ENCODE measurements around the gene TET2.

The TET2 gene

DNA sequence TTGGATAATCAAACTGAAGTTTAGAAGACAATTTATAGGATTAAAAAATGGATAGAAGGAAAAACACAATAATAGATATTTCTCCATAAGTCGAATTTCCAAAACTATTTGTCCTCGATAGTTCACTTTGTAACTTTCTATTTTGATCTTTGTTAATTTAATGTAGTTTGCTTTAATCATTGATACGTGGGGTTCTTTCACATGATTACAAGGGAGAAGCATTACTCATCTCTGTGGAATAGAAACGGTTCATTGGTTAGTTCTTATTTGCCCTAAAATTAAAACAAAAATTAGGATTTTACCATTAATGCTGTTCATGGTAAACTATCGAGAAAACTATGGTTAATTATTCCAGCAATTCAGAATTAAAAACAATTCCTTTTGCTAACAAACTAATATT, 2.1 kb downstream of the TET2 start:
- TF ChIP-seq POLR2A (IDR thresholded peaks at IDR 0.05; ENCODE audit: low read length) (no peak), GATA1 (IDR thresholded peaks at IDR 0.05; ENCODE audit: low read depth, low read length) (no peak)
- peak in 1 of 2 experiments; percentile 47 for DNase-seq

DNA sequence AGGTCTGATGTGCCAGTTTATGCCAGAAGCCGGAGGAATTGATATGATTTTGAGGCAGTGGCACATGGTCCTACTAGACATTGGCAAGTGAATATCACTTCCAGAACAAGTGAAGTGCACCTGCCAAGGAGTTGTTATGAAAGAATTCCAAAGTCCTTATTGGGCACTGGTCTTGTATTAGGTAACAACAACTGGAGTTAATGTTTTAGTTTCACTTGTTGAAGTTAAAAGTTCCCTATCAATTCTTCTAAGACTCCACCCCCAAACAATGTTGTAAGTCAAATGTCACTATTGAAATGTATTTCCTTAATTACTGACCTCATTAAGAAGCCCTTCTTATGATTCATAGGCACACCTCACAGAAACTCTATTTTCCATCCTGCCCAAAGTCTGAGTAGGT, 3.1 kb downstream of the TET2 start:
- TF ChIP-seq GATA1 (IDR thresholded peaks at IDR 0.05; ENCODE audit: low read depth, low read length), result no peak
- DNase-seq, result peak; percentile 6 to 47

DNA sequence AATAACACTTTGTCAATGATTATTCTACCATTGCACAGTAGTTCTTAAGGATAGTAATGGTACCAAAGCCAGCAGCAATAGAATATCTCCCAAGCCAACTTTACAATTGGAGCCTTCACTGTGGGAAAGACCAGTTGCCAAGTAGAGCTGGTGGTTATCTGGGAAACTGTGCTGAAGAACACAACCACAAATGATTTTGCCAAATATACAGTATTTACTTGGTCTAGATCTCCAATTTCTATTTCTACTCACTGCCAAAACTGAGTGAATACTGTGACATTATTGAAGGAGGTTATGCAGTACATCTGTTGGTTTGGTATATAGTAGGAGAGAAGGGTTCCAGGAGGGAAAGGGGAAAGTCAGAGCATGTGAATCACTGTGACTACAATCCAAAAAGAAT, 3.8 kb downstream of the TET2 start:
- no peak for TF ChIP-seq POLR2A (IDR thresholded peaks at IDR 0.05; ENCODE audit: low read length)
- no peak for TF ChIP-seq GATA1 (IDR thresholded peaks at IDR 0.05; ENCODE audit: low read depth, low read length)
- no peak for DNase-seq

DNA sequence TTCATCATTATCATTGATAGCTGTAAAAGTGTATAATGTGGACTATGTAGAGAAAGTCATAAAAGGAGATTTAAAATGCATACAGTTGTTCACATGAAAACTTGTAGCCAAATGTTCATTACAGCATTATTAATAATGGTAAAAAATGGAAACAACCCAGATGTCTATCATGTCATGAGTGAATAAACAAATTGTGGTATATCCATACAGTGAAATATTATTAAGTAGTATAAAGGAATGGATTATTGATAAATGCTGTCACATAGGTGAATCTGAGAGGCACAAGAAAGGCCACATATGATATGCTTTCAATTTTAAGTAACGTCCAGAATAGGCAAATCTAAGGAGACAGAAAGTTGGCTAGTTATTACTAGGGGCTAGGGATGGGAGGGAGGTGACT, 7.1 kb downstream of the TET2 start:
- TF ChIP-seq POLR2A (IDR thresholded peaks at IDR 0.05; ENCODE audit: low read length) (no peak), GATA1 (IDR thresholded peaks at IDR 0.05; ENCODE audit: low read depth, low read length) (no peak)

DNA sequence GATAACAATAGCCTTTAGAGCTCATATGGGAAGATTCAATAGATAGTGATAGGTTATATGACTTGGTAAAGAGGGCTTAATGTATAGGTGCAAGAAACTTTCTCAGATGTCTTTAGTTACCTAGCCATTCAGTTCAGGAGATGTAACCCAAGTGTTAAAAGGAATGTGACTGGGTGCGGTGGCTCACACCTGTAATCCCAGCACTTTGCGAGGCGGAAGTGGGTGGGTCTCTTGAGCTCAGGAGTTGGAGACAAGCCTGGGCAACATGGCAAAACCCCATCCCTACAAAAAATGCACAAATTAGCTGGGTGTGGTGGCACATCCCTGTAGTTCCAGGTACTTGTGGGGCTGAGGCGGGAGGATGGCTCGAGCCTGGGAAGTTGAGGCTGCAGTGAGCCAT, 7.9 kb downstream of the TET2 start:
- TF ChIP-seq POLR2A (IDR thresholded peaks at IDR 0.05; ENCODE audit: low read length), result no peak
- DNase-seq, result no peak

More for the DNA sequence above, 7.1 kb downstream of the TET2 start:
- no peak for DNase-seq

DNA sequence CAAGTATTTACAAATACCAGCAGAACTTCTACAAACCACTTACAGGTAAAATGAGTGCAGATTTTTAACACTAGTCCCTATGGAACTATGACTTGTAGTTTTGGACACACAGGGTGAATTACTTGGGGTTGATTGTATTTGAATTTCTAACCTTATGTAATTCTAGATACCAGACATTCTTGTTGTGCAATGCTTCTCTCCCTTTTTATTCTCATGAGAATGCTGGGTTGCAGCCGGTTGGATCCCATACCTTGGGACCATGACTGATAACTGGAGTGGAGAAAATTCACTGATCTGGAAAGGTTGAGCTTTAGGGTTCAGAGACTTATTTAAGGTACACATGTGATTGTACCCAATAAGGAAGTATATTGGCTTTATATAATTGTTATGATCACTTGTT, 8.8 kb downstream of the TET2 start:
- no peak for DNase-seq
- TF ChIP-seq POLR2A (IDR thresholded peaks at IDR 0.05; ENCODE audit: low read length) (no peak), GATA1 (IDR thresholded peaks at IDR 0.05; ENCODE audit: low read depth, low read length) (no peak)

DNA sequence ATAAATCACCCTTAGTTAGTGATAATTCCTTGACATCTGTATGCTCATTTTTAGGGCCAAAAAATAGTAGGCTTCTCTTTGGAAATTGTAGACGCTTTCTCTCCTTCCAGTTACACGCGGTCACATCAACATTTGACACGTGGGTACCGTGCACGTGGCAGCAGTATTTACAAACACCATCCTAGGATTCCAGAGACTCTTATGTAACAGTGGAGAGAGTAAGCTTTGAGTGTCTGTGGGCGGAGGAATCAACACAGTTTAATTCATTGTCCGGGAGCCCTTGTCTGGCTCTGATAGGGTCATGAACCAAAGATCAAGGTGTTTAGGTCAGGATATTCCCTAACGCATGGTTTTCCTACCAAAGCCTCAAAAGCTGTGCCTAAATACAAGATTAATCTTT, 12.2 kb downstream of the TET2 start:
- DNase-seq, result no peak
- TF ChIP-seq POLR2A (IDR thresholded peaks at IDR 0.05; ENCODE audit: low read length) (no peak), GATA1 (IDR thresholded peaks at IDR 0.05; ENCODE audit: low read depth, low read length) (no peak)

DNA sequence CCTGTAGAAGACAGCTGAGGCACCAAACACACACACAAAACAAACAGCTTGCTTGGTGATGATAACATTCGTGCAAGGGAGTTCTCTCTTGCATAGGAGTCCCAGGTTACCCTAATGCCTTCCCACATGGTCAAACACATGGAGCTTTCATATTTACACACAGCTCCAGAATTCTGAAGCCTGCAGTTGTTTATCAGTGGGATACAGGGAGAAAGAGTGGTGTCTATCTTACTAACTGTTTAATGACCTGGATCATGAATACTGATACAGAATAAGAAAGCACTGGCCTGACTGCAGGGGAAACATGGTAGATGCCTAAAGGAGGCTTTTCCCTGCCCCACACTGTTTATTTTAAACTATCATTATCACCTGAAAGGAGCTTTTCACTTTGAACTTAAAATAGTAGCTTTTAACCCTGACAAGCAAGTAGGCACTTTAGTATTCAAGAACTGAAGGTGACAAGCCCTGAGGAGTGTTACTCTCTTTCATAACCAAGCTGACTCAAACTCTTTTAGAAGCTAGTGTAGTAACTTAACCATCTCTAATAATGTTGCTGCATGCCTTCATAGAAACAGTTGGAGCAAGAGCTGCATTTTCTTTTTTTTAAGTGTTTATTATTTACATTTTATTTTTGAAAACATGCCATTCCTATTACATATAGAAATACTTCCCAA, 15.6 kb downstream of the TET2 start:
- TF ChIP-seq POLR2A (IDR thresholded peaks at IDR 0.05; ENCODE audit: low read length) (no peak), GATA1 (IDR thresholded peaks at IDR 0.05; ENCODE audit: low read depth, low read length) (no peak)
- peak; percentile 18 to 48 for DNase-seq

DNA sequence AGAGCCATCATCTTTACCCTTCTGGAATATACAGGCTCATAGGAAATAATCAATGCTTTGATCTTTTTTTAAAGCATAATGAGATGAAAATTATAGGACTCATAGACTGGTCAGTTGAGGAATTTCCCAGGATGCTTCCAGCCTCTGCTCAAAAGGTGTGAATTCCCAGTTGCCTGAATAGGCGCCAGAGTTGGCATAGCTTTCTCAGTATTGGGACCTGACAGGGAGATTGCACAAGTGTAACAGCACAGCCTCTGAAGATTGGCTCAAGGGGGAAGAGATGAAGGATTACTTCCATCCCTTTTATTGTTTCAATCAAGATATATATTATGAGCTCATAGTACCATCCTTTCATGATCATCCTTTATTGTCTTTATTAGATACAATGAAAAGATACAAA, 17.9 kb downstream of the TET2 start:
- TF ChIP-seq POLR2A (IDR thresholded peaks at IDR 0.05; ENCODE audit: low read length) (no peak), GATA1 (IDR thresholded peaks at IDR 0.05; ENCODE audit: low read depth, low read length) (no peak)
- no peak for DNase-seq

DNA sequence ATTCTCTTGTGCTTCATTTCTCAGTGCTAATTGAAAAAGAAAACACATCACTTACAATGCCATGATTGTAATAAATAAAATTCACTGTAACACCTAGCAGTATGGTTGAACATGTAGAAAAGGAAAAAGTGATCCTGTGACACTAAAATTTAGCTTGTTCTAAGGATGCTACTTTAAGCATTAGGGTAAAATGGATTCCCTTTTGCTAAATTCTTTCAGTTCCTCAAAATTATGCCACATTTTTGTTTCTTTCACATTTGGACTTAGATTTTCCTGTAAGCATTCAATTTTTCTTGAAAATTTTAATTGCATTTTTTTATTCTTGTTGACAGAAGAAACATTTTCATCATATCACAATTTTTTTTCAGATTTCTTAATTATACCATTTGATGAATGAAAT, 19.4 kb downstream of the TET2 start:
- DNase-seq, result no peak

DNA sequence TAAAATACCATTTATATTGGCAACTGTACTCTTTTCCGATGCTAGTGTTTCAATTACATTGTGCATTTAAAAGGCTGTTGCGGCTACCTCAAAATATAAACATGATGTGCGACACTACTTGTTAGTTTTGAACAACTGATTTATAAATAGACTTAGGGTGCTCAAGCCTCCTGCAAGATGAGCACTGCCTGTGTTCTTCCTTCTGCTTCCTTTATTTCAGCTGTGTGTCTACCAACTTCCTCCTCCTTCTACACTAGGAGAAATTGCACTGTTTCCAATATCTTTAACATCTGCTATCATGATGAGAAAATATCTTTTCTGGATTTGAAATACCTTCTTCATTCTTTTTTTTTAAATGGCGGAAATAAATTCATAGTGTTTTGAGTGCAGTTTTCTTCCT, 24.0 kb downstream of the TET2 start:
- DNase-seq, result no peak
- TF ChIP-seq GATA1 (IDR thresholded peaks at IDR 0.05; ENCODE audit: low read depth, low read length), result no peak
- no peak for TF ChIP-seq POLR2A (IDR thresholded peaks at IDR 0.05; ENCODE audit: low read length)

More for the DNA sequence above, 19.4 kb downstream of the TET2 start:
- TF ChIP-seq POLR2A (IDR thresholded peaks at IDR 0.05; ENCODE audit: low read length), result no peak
- TF ChIP-seq GATA1 (IDR thresholded peaks at IDR 0.05; ENCODE audit: low read depth, low read length), result no peak

DNA sequence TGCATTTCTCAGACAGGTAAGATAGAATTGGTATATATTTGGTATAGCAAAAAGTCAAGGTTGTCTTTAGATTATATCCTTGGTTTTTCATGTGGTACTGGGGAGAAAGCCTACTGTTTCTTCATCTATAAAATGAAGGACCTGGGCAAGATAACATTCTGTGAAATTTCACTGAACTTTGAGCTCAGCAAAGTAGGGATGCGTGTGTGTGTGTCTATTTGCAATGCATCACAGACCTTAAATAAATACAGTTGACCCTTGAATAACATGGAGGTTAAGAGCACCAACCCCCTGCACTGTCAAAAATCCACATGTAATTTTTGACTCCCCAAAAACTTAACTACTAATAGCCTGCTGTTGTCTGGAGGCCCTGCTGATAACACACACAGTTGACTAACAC, 25.2 kb downstream of the TET2 start:
- TF ChIP-seq POLR2A (IDR thresholded peaks at IDR 0.05; ENCODE audit: low read length) (no peak), GATA1 (IDR thresholded peaks at IDR 0.05; ENCODE audit: low read depth, low read length) (no peak)

DNA sequence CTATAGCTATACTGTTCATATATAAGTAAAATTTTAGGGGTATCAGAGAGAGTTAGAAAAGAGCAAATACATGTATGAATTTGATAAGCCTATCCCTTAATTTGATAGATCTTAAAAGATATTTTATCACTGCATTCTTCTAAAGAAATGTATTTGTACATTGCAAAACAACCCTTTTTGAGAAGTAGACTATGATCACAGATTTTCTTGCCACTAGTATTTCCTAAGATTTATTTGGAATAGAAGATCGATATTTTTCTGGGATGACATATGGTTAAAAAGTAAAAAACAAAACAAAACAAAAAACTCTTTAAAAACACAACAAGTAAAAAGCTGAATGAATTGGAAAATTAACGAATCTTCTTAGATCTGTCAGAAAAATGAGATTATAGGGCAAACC, 27.4 kb downstream of the TET2 start:
- TF ChIP-seq GATA1 (IDR thresholded peaks at IDR 0.05; ENCODE audit: low read depth, low read length) (no peak), POLR2A (IDR thresholded peaks at IDR 0.05; ENCODE audit: low read length) (no peak)
- DNase-seq, result no peak

More for the DNA sequence above, 25.2 kb downstream of the TET2 start:
- DNase-seq, result no peak

DNA sequence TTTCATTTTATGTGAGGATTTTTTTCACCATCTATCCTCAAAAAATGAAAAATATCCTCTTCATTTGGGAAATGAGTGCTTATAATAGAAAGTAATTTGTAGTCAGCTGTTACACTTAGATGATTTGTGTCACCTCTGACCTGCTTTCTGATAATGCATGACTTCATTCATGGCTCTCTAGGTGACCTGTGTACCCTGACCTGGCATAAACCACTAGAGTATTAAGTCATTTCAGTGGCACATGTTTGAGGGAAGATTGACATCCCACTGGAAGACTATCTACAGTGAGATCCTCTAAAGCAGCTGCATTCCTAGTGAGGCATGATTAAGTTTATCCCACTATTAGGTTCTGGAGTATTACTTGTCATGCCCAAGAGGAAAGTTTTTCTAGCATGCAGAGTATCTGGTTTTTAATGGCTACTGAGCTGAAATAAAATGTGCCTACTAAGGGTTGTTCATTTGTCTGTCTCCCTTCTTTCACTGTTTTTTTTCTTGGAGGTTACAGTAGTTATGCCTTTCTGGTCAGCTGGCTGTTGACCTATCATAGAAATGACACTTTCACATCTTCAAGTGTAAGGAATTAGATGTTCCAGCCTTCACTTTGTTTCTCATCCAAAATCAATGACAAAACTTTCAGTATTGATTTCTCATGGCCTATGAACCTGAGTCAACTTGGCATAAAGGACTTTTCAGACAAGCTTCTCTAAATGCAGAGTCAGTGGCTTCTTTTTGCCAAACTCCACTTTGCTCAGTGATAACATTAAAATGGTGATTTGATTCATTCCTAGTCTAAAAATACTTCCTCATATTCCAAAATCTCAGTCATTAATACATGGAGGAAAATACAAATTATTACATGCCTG, 33.1 kb downstream of the TET2 start:
- peak in 1 of 2 experiments; percentile 7 for DNase-seq
- TF ChIP-seq GATA1 (IDR thresholded peaks at IDR 0.05; ENCODE audit: low read depth, low read length) (no peak), POLR2A (IDR thresholded peaks at IDR 0.05; ENCODE audit: low read length) (no peak)

DNA sequence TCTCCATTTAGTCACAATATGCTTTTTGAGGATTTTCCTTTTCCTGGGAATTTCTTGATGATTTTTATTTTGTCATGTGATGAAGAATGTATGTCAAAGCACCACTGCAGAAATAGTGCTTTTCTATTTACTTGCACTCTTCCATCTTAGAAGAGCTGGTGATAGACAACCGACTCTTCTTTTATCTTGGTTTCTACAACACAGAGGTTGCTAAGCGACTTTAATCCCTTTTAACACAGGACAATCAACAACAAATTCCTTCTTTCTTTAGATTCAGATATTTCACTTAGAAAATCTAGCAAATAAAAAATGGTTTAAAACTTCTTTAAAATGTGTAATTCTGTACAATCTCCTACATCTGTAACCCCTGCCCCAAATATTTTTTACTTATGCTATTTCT, 34.6 kb downstream of the TET2 start:
- TF ChIP-seq GATA1 (IDR thresholded peaks at IDR 0.05; ENCODE audit: low read depth, low read length), result no peak
- no peak for TF ChIP-seq POLR2A (IDR thresholded peaks at IDR 0.05; ENCODE audit: low read length)
- no peak for DNase-seq
